ACHN (cell line): ENCODE data around the gene CASTOR2.
"Not testable (repeated sequence)": the region's sequence is repeated elsewhere in the genome, so short reads cannot be mapped to it uniquely, and the experiment has no call there.

Experiments
- DNase-seq: peaks from one replicate; pipeline ENCODE4 v3.0.0-alpha.2; 2015
- in situ Hi-C: cut with HindIII; loops from 2 replicates; pipeline ENCODE4 v1.10.0; 2017; ENCODE audit warnings: low sequenced_read_pairs, low pct_ligation_motif_present, low pct_unique_long_range_greater_than_20kb

CASTOR2 gene

GRCh38 chr7:74977523-74977922 lies 13.0 kb downstream of the CASTOR2 start:
- in situ Hi-C loops, DNase-seq: not testable (repeated sequence)

- in situ Hi-C loops, DNase-seq: not testable (repeated sequence)
Observed at GRCh38 chr7:74988436-74988835, 23.9 kb downstream of the CASTOR2 start.

GRCh38 chr7:74993121-74993520 lies 28.6 kb downstream of the CASTOR2 start:
- DNase-seq = no peak
- in situ Hi-C loops = no loop called here

- in situ Hi-C loops = not testable (repeated sequence)
- peak; percentile 17 for DNase-seq
Observed at GRCh38 chr7:74994869-74995543, 30.5 kb downstream of the CASTOR2 start.

GRCh38 chr7:74996361-74996760 lies 31.9 kb downstream of the CASTOR2 start:
- in situ Hi-C loops, DNase-seq: not testable (repeated sequence)

- in situ Hi-C loops, DNase-seq: not testable (repeated sequence)
Observed at GRCh38 chr7:74997811-74998210, 33.3 kb downstream of the CASTOR2 start.

- DNase-seq, in situ Hi-C loops: not testable (repeated sequence)
Observed at GRCh38 chr7:75001356-75001755, 36.9 kb downstream of the CASTOR2 start.

- no peak for DNase-seq
Observed at GRCh38 chr7:75010036-75010435, 45.5 kb downstream of the CASTOR2 start.

GRCh38 chr7:75017832-75018231 lies 53.3 kb downstream of the CASTOR2 start:
- in situ Hi-C loops = no loop called here
- DNase-seq = no peak

More at GRCh38 chr7:75010036-75010435, 45.5 kb downstream of the CASTOR2 start:
- in situ Hi-C loops = no loop called here

GRCh38 chr7:75018570-75019364 lies 54.3 kb downstream of the CASTOR2 start:
- no peak for DNase-seq
- in situ Hi-C loops = no loop called here

- DNase-seq = no peak
- in situ Hi-C loops = no loop called here
Observed at GRCh38 chr7:75019800-75020199, 55.3 kb downstream of the CASTOR2 start.

- DNase-seq = no peak
Observed at GRCh38 chr7:75024922-75025321, 60.4 kb downstream of the CASTOR2 start.

GRCh38 chr7:75028299-75028698 lies 63.8 kb downstream of the CASTOR2 start:
- no peak for DNase-seq
- in situ Hi-C loops = no loop called here

More at GRCh38 chr7:75024922-75025321, 60.4 kb downstream of the CASTOR2 start:
- in situ Hi-C loops = no loop called here

GRCh38 chr7:75033064-75033463 lies 68.6 kb downstream of the CASTOR2 start:
- peak; percentile 39 for DNase-seq
- in situ Hi-C loops = no loop called here

- no peak for DNase-seq
- in situ Hi-C loops = no loop called here
Observed at GRCh38 chr7:75033826-75034225, 69.3 kb downstream of the CASTOR2 start.

- no peak for DNase-seq
- in situ Hi-C loops = no loop called here
Observed at GRCh38 chr7:75038508-75038907, 74.0 kb downstream of the CASTOR2 start.

- in situ Hi-C loops = no loop called here
- DNase-seq = no peak
Observed at GRCh38 chr7:75039166-75039565, 74.7 kb downstream of the CASTOR2 start.

- in situ Hi-C loops = no loop called here
- no peak for DNase-seq
Observed at GRCh38 chr7:75039709-75040108, 75.2 kb downstream of the CASTOR2 start.

GRCh38 chr7:75040512-75040911 lies 76.0 kb downstream of the CASTOR2 start:
- in situ Hi-C loops = no loop called here
- no peak for DNase-seq

- no peak for DNase-seq
- in situ Hi-C loops = no loop called here
Observed at GRCh38 chr7:75042286-75042685, 77.8 kb downstream of the CASTOR2 start.
